ENCODE data around the gene BAX. TPM values are rescaled to one million over a fixed set of nuclear protein-coding genes. Genes with fewer than 3 reads are reported as not detected.

BAX gene
- total and polyA plus RNA-seq, 4 donors: 10.5 to 27.0 (median 14.8) TPM

DNA sequence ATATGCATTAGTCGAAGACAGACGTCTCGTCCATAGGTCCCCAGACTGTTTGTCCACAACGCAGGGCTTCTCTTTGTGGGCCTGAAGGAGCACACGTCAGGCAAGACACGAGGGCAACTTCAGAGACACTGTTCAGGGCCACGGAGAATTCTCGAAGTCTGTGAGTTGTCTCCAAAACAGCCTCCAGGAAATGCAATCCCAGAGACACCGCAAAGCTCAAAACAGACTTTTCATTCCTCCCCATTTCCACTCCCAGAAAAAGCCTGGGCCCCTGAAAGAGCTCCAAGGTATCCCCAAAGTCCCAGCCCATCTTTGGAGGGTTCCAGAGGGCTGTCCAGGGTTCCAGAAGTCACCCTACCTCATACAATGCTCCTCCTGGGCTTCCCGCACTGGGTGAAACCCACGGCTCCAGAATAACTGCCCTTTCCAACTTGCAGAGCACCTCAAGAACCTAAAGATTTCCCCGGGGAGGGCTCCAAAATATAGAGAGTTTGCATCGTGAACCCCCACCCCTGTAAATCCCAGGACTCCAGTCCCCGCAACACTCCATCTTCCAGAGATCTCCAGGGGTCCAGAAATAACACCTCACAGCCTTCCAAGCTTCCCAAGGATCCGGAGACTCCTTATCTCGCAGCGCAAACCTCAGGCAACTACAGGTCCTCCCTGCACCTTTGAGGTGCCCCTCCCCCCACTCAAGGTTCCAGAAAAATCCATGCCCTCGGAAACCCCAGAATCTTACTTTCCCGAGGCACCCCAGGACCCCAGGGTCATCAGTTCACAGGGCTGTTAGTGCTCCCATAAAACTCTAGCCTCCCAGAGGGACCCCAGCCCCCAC, 9.7 kb downstream of the BAX start:
- TF ChIP-seq ATF3 (IDR thresholded peaks at IDR 0.05): no peak
- TF ChIP-seq, protein P1, sequence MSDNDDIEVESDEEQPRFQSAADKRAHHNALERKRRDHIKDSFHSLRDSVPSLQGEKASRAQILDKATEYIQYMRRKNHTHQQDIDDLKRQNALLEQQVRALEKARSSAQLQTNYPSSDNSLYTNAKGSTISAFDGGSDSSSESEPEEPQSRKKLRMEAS (IDR thresholded peaks at IDR 0.05): peak; percentile 21
- H3K27me3 ChIP-seq (ENCODE audit: control insufficient read depth in 4 of 4, insufficient read depth in 4 of 4, low read length in 3 of 4): no peaks in the 10 kb centered on the region
- DNase-seq (ENCODE audit: low spot score): peak; percentile 47
- peak overlapping the region; percentile 92 for H3K9ac ChIP-seq (ENCODE audit: low read depth in 1 of 2, low read length in 2 of 2)
- peak overlapping the region; percentile 53 to 69 (median 64) for H3K4me3 ChIP-seq (ENCODE audit: low read depth in 1 of 3, low read length in 3 of 3)
- peak overlapping the region; percentile 90 to 96 for H3K27ac ChIP-seq (ENCODE audit: low read depth in 1 of 2, low read length in 2 of 2)
- 6% methylated on average over 19 of the region's 19 CpGs for WGBS
- H3K4me1 ChIP-seq (ENCODE audit: control insufficient read depth in 4 of 4, insufficient read depth in 4 of 4, low read length in 3 of 4): peaks cover 7 to 36% (median 25%) of the 10 kb centered on the region in 4 donors
- H3K9me3 ChIP-seq (ENCODE audit: control insufficient read depth in 4 of 4, low read length in 3 of 4): no peaks in the 10 kb centered on the region
- H3K36me3 ChIP-seq (ENCODE audit: control insufficient read depth in 4 of 4, insufficient read depth in 3 of 4, low read depth in 1 of 4, low read length in 3 of 4): peaks cover 0 to 5% (median 1%) of the 10 kb centered on the region in 4 donors

GRCh38 chr19:48965040-48965805, 10.5 kb downstream of the BAX start, which contains the start of gene FTL:
Gene FTL, plus strand, starts transcription at chr19:48965309. Its CDS starts 199 bp downstream, at chr19:48965508.
- H3K4me3 ChIP-seq (ENCODE audit: low read depth in 1 of 3, low read length in 3 of 3): peak within 1 kb of the TSS; percentile 64 to 93 (median 66)
- H3K36me3 ChIP-seq (ENCODE audit: control insufficient read depth in 4 of 4, insufficient read depth in 3 of 4, low read depth in 1 of 4, low read length in 3 of 4): peaks cover 2 to 5% (median 4%) of the 10 kb centered on the region in 4 donors
- H3K9me3 ChIP-seq (ENCODE audit: control insufficient read depth in 4 of 4, low read length in 3 of 4): no peaks in the 10 kb centered on the region
- H3K27ac ChIP-seq (ENCODE audit: low read depth in 1 of 2, low read length in 2 of 2): peak within 1 kb of the TSS; percentile 91 to 96
- no peaks in the 10 kb centered on the region for H3K27me3 ChIP-seq (ENCODE audit: control insufficient read depth in 4 of 4, insufficient read depth in 4 of 4, low read length in 3 of 4)
- H3K4me1 ChIP-seq (ENCODE audit: control insufficient read depth in 4 of 4, insufficient read depth in 4 of 4, low read length in 3 of 4): peaks cover 7 to 36% (median 25%) of the 10 kb centered on the region in 4 donors
- TF ChIP-seq RXRA (IDR thresholded peaks at IDR 0.05) (no peak), HNF4G (IDR thresholded peaks at IDR 0.05) (no peak), ATF3 (IDR thresholded peaks at IDR 0.05) (no peak), SP1 (IDR thresholded peaks at IDR 0.05) (peak; percentile 79), FOXA1 (IDR thresholded peaks at IDR 0.05) (no peak), JUND (IDR thresholded peaks at IDR 0.05) (peak in 1 of 2 donors; percentile 8), YY1 (IDR thresholded peaks at IDR 0.05) (peak; percentile 78), REST (IDR thresholded peaks at IDR 0.05) (peak; percentile 96), GABPA (IDR thresholded peaks at IDR 0.05 in 1 of 2, conservative IDR thresholded peaks at IDR 0.05 in 1 of 2) (peak in 1 of 2 donors; percentile 46), TAF1 (conservative IDR thresholded peaks at IDR 0.05) (peak; percentile 99), FOXA2 (IDR thresholded peaks at IDR 0.05) (no peak), RAD21 (IDR thresholded peaks at IDR 0.05) (peak; percentile 28 to 53), NR2F2 (IDR thresholded peaks at IDR 0.05) (no peak)
- TF ChIP-seq, protein P2, sequence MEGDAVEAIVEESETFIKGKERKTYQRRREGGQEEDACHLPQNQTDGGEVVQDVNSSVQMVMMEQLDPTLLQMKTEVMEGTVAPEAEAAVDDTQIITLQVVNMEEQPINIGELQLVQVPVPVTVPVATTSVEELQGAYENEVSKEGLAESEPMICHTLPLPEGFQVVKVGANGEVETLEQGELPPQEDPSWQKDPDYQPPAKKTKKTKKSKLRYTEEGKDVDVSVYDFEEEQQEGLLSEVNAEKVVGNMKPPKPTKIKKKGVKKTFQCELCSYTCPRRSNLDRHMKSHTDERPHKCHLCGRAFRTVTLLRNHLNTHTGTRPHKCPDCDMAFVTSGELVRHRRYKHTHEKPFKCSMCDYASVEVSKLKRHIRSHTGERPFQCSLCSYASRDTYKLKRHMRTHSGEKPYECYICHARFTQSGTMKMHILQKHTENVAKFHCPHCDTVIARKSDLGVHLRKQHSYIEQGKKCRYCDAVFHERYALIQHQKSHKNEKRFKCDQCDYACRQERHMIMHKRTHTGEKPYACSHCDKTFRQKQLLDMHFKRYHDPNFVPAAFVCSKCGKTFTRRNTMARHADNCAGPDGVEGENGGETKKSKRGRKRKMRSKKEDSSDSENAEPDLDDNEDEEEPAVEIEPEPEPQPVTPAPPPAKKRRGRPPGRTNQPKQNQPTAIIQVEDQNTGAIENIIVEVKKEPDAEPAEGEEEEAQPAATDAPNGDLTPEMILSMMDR (IDR thresholded peaks at IDR 0.05; ENCODE audit: low read depth, low read length, missing input control): no peak
- WGBS: under 1% methylated on average over 52 of the region's 52 CpGs
- DNase-seq (ENCODE audit: low spot score): peak; percentile 98
- H3K9ac ChIP-seq (ENCODE audit: low read depth in 1 of 2, low read length in 2 of 2): peak within 1 kb of the TSS; percentile 92

All from liver (tissue), 9 donors.